T-helper 9 cell (primary cell): ENCODE data around the gene RANBP3.

Experiments
- DNase-seq: peaks from one replicate; pipeline ENCODE4 v3.0.0-alpha.2; 2020

RANBP3 gene

GRCh38 chr19:5923356-5923755, 54.6 kb downstream of the RANBP3 start:
- no peak for DNase-seq

GRCh38 chr19:5922161-5922545, 55.8 kb downstream of the RANBP3 start:
- no peak for DNase-seq

- no peak for DNase-seq
These were observed 56.3 kb downstream of the RANBP3 start for GRCh38 chr19:5921516-5922160.

- no peak for DNase-seq
These were observed 59.4 kb downstream of the RANBP3 start for GRCh38 chr19:5918463-5919079.

- DNase-seq: no peak
These were observed 60.4 kb downstream of the RANBP3 start for GRCh38 chr19:5917431-5918107.

GRCh38 chr19:5916181-5916708, 61.7 kb downstream of the RANBP3 start:
- no peak for DNase-seq

- no peak for DNase-seq
These were observed 62.2 kb downstream of the RANBP3 start for GRCh38 chr19:5915782-5916165.

- no peak for DNase-seq
These were observed 62.8 kb downstream of the RANBP3 start for GRCh38 chr19:5914946-5915781.

- no peak for DNase-seq
These were observed 63.6 kb downstream of the RANBP3 start for GRCh38 chr19:5914358-5914774.

GRCh38 chr19:5913739-5914357, 64.1 kb downstream of the RANBP3 start, which contains the start of gene CAPS:
CAPS (plus strand) TSS chr19:5914254; CDS start chr19:5914407, 153 bp downstream.
- DNase-seq: no peak

GRCh38 chr19:5911366-5911765, 66.6 kb downstream of the RANBP3 start:
- no peak for DNase-seq

- DNase-seq: no peak
These were observed 67.4 kb downstream of the RANBP3 start for GRCh38 chr19:5910638-5910907.

GRCh38 chr19:5908773-5909442, 69.0 kb downstream of the RANBP3 start:
- no peak for DNase-seq

GRCh38 chr19:5907241-5907640, 70.7 kb downstream of the RANBP3 start:
- no peak for DNase-seq

GRCh38 chr19:5905114-5905778, 72.7 kb downstream of the RANBP3 start:
- DNase-seq: no peak

GRCh38 chr19:5904352-5905113, 73.4 kb downstream of the RANBP3 start, which contains the start of gene VMAC:
VMAC (plus strand) TSS chr19:5904872; CDS start chr19:5904891, 19 bp downstream.
- peak; percentile 100 for DNase-seq

GRCh38 chr19:5903624-5904351, 74.2 kb downstream of the RANBP3 start, which contains the start of gene NDUFA11:
NDUFA11 (minus strand) TSS chr19:5903790; CDS start chr19:5903708, 82 bp downstream.
- peak; percentile 98 for DNase-seq

GRCh38 chr19:5903056-5903623, 74.8 kb downstream of the RANBP3 start:
- no peak for DNase-seq

GRCh38 chr19:5900976-5901375, 77.0 kb downstream of the RANBP3 start:
- DNase-seq: no peak
